ENCODE measurements around the gene EIF4H.
"Not testable (repeated sequence)": the region's sequence is repeated elsewhere in the genome, so short reads cannot be mapped to it uniquely, and the experiment has no call there.

Gene EIF4H

GRCh38 chr7:74176555-74176954, 2.4 kb downstream of the EIF4H start:
- no peak for DNase-seq

- DNase-seq: no peak
Observed at GRCh38 chr7:74178632-74179031, 4.5 kb downstream of the EIF4H start.

GRCh38 chr7:74179935-74180604, 5.9 kb downstream of the EIF4H start:
- no peak for DNase-seq

- no peak for DNase-seq
Observed at GRCh38 chr7:74180866-74181265, 6.7 kb downstream of the EIF4H start.

GRCh38 chr7:74181821-74182220, 7.7 kb downstream of the EIF4H start:
- no peak for DNase-seq

- DNase-seq: no peak
Observed at GRCh38 chr7:74182453-74183090, 8.4 kb downstream of the EIF4H start.

GRCh38 chr7:74183142-74183541, 9.0 kb downstream of the EIF4H start:
- DNase-seq: no peak

- DNase-seq: no peak
Observed at GRCh38 chr7:74183653-74184450, 9.7 kb downstream of the EIF4H start.

GRCh38 chr7:74185016-74185415, 10.9 kb downstream of the EIF4H start:
- DNase-seq: no peak

- DNase-seq: no peak
Observed at GRCh38 chr7:74185636-74186035, 11.5 kb downstream of the EIF4H start.

GRCh38 chr7:74187915-74188675, 13.9 kb downstream of the EIF4H start:
- no peak for DNase-seq

GRCh38 chr7:74190259-74190658, 16.1 kb downstream of the EIF4H start:
- no peak for DNase-seq

- DNase-seq: no peak
Observed at GRCh38 chr7:74191231-74191630, 17.1 kb downstream of the EIF4H start.

GRCh38 chr7:74193054-74193453, 18.9 kb downstream of the EIF4H start:
- no peak for DNase-seq

GRCh38 chr7:74193913-74194312, 19.8 kb downstream of the EIF4H start:
- no peak for DNase-seq

GRCh38 chr7:74194686-74195085, 20.5 kb downstream of the EIF4H start:
- DNase-seq: no peak

- DNase-seq: not testable (repeated sequence)
Observed at GRCh38 chr7:74195139-74195860, 21.1 kb downstream of the EIF4H start.

- DNase-seq: not testable (repeated sequence)
Observed at GRCh38 chr7:74195968-74196654, 22.0 kb downstream of the EIF4H start.

- DNase-seq: no peak
Observed at GRCh38 chr7:74197449-74198124, 23.4 kb downstream of the EIF4H start.

- no peak for DNase-seq
Observed at GRCh38 chr7:74199551-74200355, 25.6 kb downstream of the EIF4H start.

Measured in retina (tissue), 1 donor.